ENCODE measurements around the gene ARHGDIG. TPM values are rescaled to one million over a fixed set of nuclear protein-coding genes. Genes with fewer than 3 reads are reported as not detected.

The ARHGDIG gene
- total RNA-seq, 1 donor from 2014 or later: not detected

- H3K4me3 Mint-ChIP-seq: peak overlapping the region; percentile 2
- no peak for DNase-seq (ENCODE audit: low spot score)
- Histone ChIP-seq H3K36me3 (no peaks in the 10 kb centered on the region), H3K4me1 (no peaks in the 10 kb centered on the region), H3F3A (ENCODE audit: low read depth) (peaks cover 13% of the 10 kb centered on the region), H4K20me1 (ENCODE audit: low read depth) (peaks cover 28% of the 10 kb centered on the region), H3K79me2 (ENCODE audit: low read depth) (peaks cover 93% of the 10 kb centered on the region), H3K27me3 (no peaks in the 10 kb centered on the region), H2AFZ (replicated peaks) (no peak overlapping the region), H3K27ac (no peak overlapping the region), H3K9me3 (ENCODE audit: low read depth) (no peaks in the 10 kb centered on the region), H3K4me2 (no peak overlapping the region), H3K4me3 (no peak overlapping the region), H3K9ac (no peak overlapping the region)
- TF ChIP-seq EZH2 (IDR thresholded peaks at IDR 0.05) (no peak), EZH2phosphoT487 (IDR thresholded peaks at IDR 0.05) (no peak), CTCF (IDR thresholded peaks at IDR 0.05) (no peak)
- H3K27me3 Mint-ChIP-seq (ENCODE audit: insufficient read depth, low read depth): peaks cover 3% of the 10 kb centered on the region
- peaks cover 16% of the 10 kb centered on the region for H3K4me1 Mint-ChIP-seq
- peaks cover 18% of the 10 kb centered on the region for H3K36me3 Mint-ChIP-seq
- H3K27ac Mint-ChIP-seq: no peak overlapping the region
- peaks cover 2% of the 10 kb centered on the region for H3K9me3 Mint-ChIP-seq
Measured at GRCh38 chr16:239948-240277, 40.5 kb upstream of the ARHGDIG start.

- Histone ChIP-seq H3K27me3 (no peaks in the 10 kb centered on the region), H4K20me1 (ENCODE audit: low read depth) (peaks cover 31% of the 10 kb centered on the region), H3K4me2 (no peak overlapping the region), H3K4me1 (no peaks in the 10 kb centered on the region), H3K27ac (no peak overlapping the region), H3K4me3 (no peak overlapping the region), H3F3A (ENCODE audit: low read depth) (peaks cover 7% of the 10 kb centered on the region), H3K36me3 (no peaks in the 10 kb centered on the region), H3K79me2 (ENCODE audit: low read depth) (peaks cover 97% of the 10 kb centered on the region), H2AFZ (replicated peaks) (no peak overlapping the region), H3K9ac (no peak overlapping the region), H3K9me3 (ENCODE audit: low read depth) (no peaks in the 10 kb centered on the region)
- Mint-ChIP-seq H3K27ac (no peak overlapping the region), H3K9me3 (peaks cover 2% of the 10 kb centered on the region), H3K4me3 (no peak overlapping the region), H3K27me3 (ENCODE audit: insufficient read depth, low read depth) (no peaks in the 10 kb centered on the region), H3K4me1 (peaks cover 16% of the 10 kb centered on the region), H3K36me3 (peaks cover 21% of the 10 kb centered on the region)
- TF ChIP-seq EZH2phosphoT487 (IDR thresholded peaks at IDR 0.05) (no peak), EZH2 (IDR thresholded peaks at IDR 0.05) (no peak), CTCF (IDR thresholded peaks at IDR 0.05) (no peak)
- DNase-seq (ENCODE audit: low spot score): no peak
Measured at GRCh38 chr16:240559-240958, 39.8 kb upstream of the ARHGDIG start.

DNA sequence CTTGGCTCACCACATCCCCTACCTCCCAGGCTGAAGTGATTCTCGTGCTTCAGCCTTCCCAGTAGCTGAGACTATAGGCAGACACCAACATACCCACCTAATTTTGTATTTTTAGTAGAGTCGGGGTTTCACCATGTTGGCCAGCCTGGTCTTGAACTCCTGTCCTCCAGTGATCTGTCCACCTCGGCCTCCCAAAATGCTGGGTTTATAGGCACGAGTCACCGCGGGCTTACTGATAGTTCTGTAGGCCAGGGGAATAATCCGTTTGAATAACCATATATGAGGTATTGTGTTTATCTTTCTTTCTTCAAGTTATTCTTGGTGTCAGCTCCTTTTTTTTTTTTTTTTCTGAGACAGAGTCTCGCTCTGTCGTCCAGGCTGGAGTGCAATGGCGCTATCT lies 38.1 kb upstream of the ARHGDIG start:
- peaks cover 39% of the 10 kb centered on the region for H4K20me1 ChIP-seq (ENCODE audit: low read depth)
- peaks cover 96% of the 10 kb centered on the region for H3K79me2 ChIP-seq (ENCODE audit: low read depth)
- no peak overlapping the region for H3K9ac ChIP-seq
- no peak overlapping the region for H3K4me2 ChIP-seq
- H3K4me1 ChIP-seq: no peaks in the 10 kb centered on the region
- H2AFZ ChIP-seq (replicated peaks): no peak overlapping the region
- no peaks in the 10 kb centered on the region for H3K27me3 ChIP-seq
- H3K4me3 Mint-ChIP-seq: no peak overlapping the region
- no peak for TF ChIP-seq CTCF (IDR thresholded peaks at IDR 0.05)
- no peak for TF ChIP-seq EZH2phosphoT487 (IDR thresholded peaks at IDR 0.05)
- TF ChIP-seq EZH2 (IDR thresholded peaks at IDR 0.05): no peak
- no peak overlapping the region for H3K4me3 ChIP-seq
- DNase-seq (ENCODE audit: low spot score): no peak
- no peaks in the 10 kb centered on the region for H3K9me3 Mint-ChIP-seq
- H3F3A ChIP-seq (ENCODE audit: low read depth): peaks cover 2% of the 10 kb centered on the region
- H3K27me3 Mint-ChIP-seq (ENCODE audit: insufficient read depth, low read depth): no peaks in the 10 kb centered on the region
- peaks cover 12% of the 10 kb centered on the region for H3K4me1 Mint-ChIP-seq
- H3K36me3 ChIP-seq: no peaks in the 10 kb centered on the region
- peaks cover 19% of the 10 kb centered on the region for H3K36me3 Mint-ChIP-seq
- no peak overlapping the region for H3K27ac Mint-ChIP-seq
- no peaks in the 10 kb centered on the region for H3K9me3 ChIP-seq (ENCODE audit: low read depth)
- H3K27ac ChIP-seq: no peak overlapping the region
